T-helper 2 cell treated with Interferon-gamma antibody and Interleukin-4, amounts not matched to agents 100 ng/mL and 5 ng/mL, for 36 hours (primary cell): ENCODE data around the gene ARID3B. TPM values are rescaled to one million over a fixed set of nuclear protein-coding genes. Genes with fewer than 3 reads are reported as not detected.

Experiments used
- intact Hi-C: fragments of 100-400 bp; cut with micrococcal nuclease; formaldehyde crosslinking; loops from one replicate; pipeline ENCODE4 v1.15.1; 2023
- total RNA-seq: library from RNA; stranded (reverse); gene quantifications from 2 replicates; pipeline ENCODE4 v1.2.3, GENCODE V29; 2022

Gene ARID3B
- total RNA-seq, 1 donor from 2014 or later = 35.7 TPM

DNA sequence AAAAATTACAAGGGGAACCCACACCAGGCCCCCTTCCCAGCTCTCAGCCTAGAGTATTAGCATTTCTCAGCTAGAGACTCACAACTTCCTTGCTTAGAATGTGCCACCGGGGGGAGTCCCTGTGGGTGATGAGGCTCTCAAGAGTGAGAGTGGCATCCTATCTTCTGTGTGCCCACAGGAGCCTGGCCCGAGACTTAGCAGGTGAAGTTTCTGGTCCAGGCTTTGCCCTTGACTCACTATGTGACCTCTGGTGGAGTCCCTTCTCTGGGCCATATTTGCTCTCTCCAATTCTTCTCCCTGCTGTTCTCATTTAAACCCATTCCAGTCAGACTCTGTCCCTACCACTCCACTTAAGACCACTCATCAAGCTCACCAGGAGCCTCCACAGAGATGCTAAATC is 92.8 kb downstream of the ARID3B start:
- intact Hi-C loops = loop anchor here (2.0 kb wide), 1 partner anchor 317 kb away; no protein-coding TSS in a partner anchor

DNA sequence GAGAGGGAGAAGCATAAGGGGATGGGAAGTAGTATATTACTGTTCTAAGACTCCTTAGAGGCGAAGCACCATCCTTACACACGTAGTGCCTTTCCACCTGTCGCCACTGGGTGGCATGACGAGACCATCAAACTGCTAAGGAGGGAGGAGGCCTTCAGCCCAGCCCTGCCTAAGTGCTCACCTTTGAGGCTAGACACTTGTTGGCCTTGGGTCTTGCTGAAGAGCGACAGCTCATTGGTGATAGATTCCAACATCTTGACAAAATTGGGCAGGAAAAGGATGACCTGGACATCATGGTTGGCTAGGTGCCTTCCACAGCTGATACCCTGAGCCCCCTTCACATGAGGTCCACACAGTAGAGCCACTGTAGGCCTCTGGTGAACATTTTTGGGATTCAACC is 94.2 kb downstream of the ARID3B start:
- intact Hi-C loops = loop anchor here (1.0 to 2.0 kb wide), 3 partner anchors 134 to 316 kb away; no protein-coding TSS in a partner anchor

DNA sequence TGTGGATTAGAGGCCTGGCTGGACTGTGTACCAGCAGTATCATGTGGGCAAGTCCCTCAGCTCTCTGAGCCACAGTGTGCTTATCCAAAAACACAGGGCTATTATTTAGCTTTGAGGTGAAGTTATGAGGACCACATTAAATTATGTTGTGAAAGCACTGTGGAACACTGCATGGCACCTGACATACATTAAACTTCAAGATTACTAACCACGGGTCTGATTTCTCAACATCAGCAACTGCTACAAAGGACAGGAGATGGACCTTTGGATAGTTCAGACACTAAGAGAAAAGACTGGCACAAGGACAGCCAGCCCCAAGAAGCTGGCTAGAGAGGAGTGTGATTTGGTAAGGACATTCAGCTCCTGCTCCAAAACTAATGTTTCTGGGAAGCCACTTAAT is 96.0 kb downstream of the ARID3B start:
- intact Hi-C loops = no loop called here

- intact Hi-C loops = no loop called here
Measured at GRCh38 chr15:74641151-74641550, 100.1 kb downstream of the ARID3B start.

GRCh38 chr15:74642348-74642733 is 101.3 kb downstream of the ARID3B start:
- intact Hi-C loops = no loop called here

DNA sequence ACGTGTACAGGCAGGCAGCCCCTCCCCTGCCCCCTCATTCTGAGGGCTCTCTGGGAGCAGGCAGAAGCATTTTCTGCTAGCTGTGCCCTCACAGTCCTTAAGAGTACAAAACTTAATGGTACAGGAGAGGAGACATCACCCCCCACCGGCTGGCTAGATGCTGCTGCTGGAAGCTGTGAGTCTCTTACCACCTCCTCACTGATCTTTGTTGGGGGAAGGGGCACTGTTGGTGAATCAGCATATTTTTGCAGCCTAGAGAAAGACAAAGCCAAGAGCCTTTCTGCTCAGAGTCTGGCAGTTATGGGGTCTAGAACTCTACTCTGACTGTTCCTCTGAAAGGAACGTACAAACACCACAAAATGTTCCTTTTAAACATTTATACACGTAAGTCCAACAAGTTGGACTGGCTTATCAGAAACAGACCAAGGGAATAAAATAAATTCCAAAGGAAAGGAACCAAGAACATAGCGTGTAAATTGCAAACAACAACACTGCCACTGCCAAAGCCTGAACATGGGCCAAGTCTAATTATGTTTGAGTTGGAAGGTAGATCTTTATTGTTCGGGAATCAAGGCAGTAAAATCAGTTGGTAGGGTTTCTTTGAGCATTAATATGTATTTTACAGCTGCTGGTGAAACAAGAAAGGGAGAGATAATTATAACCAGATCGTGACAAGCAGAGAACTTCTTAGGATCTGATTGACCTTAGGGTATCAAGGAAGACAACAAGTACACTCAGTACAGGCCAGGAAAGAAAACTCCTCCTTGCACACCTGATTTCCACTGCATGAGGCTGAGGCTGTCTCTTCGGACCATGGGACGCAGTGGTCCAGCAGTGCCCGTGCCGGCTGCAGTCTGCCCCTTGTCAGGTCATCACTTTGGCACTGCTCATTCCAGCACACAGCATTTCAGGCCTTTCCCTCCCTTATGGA is 102.0 kb downstream of the ARID3B start:
- intact Hi-C loops = no loop called here

DNA sequence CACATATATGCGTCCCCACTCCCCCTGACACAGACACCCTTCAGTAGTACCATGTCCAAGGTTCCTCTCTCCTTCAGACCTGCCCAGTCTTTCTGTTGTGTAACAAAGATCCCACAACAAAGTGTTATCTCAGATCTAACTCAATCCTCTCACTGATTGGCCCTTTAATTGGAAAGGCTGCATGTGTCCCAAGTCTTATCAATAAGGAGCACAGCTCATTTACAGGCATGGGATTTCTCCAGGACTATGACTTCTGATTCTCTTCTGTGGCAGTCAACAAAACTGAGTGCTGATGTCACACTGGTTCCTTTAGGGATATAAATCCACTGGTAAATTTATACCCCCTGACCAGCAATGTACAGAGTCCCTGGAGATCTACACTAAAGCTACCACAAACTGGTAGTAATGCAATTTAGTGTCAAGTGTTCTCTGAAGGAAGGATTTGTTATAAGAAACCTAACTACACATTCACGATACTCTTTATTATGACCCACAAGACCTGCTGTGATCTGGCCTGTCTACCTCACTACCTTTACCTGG is 102.7 kb downstream of the ARID3B start:
- intact Hi-C loops = no loop called here

DNA sequence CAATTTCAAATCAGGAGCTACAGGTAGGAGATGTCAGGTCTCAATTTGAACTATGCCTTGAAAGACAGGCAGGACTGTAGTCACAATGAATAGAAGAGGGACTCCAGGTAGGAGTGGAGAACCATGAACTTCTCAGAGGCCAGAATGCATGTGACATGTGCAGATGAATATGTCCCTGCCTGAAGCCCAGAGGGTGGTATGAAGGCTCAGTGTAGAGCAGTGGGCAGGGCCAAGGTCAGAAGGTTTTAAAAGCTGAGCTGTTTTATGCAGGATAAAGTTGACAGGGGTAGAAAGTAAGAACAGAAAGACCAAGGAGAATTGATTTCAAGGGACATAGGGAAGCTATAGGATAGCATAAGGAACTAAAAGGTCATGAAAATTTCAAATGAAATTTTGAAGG is 105.5 kb downstream of the ARID3B start:
- intact Hi-C loops = no loop called here

Other genes with a start within 250 kb of the ARID3B start
- not detected in 2 replicates for gene CYP11A1, start 173.6 kb upstream of the ARID3B start, total RNA-seq
- 6.8 and 8.4 TPM in 2 replicates for gene SEMA7A, start 107.3 kb upstream of the ARID3B start, total RNA-seq
- 48.4 and 60.4 TPM in 2 replicates for gene UBL7, start 80.1 kb upstream of the ARID3B start, total RNA-seq
- gene CLK3, start 74.6 kb downstream of the ARID3B start, total RNA-seq = 102 and 104 TPM in 2 replicates
- gene EDC3, start 154.8 kb downstream of the ARID3B start, total RNA-seq = 43.4 and 47.9 TPM in 2 replicates
- gene CYP1A1, start 184.3 kb downstream of the ARID3B start, total RNA-seq = 1.0 TPM in 2 replicates
- not detected in 2 replicates for gene CYP1A2, start 207.6 kb downstream of the ARID3B start, total RNA-seq
- gene CSK, start 240.9 kb downstream of the ARID3B start, total RNA-seq = 407 and 408 TPM in 2 replicates